Stimulated activated naive CD4-positive, alpha-beta T cell treated with Interleukin-2 at 50 U/mL for 16 hours (primary cell): ENCODE data around the gene ACO1.

Source experiments
- DNase-seq: peaks from one replicate; lab custom pipeline; 2025; lab: John Stamatoyannopoulos, UW

The ACO1 gene

DNA sequence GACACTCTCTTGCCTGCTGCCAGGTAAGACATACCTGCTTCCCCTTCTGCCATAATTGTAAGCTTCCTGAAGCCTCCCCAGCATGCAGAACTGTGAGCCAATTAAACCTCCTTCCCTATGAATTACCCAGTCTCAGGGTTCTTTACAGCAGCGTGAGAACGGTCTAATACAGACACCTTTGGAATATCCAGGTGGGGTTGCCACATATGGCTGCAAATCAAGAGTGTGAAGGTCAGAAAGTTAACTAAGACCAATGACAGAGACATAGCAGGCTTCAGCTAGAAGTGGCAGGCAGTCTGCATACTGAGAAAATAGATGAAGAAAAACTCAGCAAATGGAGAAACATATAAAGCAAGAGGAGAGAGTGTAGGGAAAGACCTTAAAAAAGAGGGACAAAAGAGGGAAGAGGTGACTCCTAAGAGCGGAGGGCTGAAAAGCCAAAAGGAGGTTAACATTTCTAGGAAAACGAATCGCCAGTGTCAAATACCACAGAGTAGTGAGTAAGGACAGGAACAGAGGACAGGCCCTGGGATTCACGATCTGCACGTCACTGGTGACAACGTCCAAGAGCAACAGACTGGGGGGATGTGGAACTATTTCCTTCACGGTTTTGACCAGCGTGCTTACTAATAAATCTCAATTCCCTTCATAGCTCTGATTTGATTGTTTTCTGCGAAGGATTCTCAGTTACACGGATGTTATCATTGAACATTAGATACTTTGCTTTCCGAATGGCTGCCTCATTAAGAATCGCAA lies 1.7 kb upstream of the ACO1 start:
- DNase-seq = no peak

DNA sequence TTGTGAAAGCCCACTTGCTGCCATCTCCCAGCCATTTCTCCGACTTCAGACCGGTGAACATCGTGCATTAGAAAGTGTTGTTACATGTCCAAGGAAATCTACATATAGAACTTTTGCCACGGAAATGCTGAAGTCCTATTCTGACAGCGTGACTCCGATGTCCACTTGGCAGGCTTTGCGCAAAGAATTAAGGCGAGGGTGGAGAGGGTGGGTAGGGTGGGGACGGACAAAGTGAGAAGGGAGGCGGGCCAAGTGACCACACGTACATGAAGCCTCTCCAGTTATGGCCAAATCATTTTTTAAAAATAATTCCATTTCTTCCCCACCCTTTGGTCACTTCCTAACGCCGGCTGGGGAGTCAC lies 460 bp upstream of the ACO1 start:
- DNase-seq = no peak

DNA sequence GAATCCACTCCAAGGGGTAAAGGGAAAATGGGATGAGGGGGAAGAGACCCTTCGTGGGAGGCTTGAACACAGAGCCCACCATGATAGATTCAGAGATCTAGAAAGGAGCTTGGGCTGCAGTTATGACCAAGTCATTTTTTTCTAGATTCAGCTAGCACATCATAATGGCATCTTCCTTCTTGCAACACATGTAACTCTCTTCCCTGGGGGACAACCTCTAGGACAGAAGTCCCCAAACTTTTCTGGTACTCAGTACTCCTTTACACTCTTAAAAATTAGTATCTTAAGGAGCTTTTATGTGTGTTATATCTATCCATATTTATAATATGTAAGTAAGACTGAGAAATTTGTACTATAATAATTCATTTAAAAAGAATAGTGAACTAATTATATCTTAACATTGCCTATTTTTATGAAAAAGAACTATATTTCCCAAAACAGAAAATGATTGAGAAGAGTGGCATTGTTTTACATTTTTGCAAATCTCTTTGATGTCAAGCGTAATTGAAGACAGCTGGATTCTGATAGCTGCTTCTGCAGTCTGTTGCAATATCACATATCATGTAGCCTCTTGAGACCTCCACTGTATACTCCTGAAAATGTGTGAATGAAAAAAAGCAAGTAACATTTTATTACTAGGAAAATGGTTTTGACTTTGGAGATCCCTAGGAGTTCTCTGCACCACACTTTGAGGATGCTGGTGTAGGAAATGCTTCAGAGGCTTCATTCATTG lies 875 bp downstream of the ACO1 start:
- no peak for DNase-seq

DNA sequence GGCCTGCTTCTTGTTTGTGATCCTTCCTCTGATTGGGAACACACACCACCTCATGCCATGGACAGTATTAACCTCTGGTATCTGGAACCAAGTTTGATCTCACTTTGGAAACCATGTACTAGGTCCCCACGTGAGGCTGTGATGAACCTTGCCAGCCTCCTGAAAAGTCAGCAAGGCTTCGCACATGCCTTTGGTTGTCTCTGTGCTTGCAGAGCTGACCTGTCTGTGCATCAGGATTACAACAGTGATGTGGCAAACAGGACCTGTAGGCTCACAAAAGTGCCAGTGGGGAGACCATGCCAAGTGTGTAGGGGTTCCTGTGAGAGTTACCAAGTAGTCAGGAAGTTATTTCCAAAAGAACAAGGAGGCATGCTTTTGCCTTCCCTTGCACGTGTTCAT lies 1.4 kb downstream of the ACO1 start:
- no peak for DNase-seq

DNA sequence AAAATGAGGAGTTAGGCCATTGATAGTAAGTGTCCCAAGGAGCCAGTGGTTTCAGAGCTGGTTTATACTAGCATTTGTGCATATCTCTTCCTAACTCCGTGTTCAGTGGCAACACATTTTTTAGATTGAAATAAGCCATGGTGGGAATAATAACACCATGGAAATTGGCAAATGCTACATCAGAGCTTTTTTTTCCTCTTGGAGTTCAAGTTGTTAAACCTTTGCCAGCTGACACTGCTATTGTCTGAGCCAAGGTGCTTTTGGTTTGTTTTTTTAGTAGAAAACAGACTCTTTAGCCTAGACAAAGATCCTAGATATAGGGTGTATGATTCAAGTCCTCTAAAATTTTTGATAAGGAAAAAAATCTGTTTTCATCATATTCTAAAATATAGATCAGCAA lies 2.8 kb downstream of the ACO1 start:
- DNase-seq = no peak

DNA sequence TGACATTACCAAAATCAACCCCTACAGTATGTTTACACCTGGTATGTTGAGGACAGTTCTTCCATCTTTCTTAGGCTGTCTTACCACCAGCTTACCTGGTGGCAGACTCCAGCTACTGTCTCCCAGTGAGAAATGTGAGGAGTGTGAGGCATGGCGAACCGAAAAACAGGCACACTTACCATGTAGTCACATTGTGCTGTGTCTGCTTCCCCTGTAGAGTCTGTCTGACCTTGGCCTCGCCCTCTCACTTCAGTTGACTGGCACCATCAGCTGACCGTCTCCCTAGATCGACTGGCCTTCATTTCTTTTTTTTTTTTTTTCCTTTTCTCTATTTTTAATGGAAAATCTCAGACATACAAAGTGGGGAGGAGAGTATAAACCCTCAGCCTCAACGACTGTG lies 4.9 kb downstream of the ACO1 start:
- no peak for DNase-seq

DNA sequence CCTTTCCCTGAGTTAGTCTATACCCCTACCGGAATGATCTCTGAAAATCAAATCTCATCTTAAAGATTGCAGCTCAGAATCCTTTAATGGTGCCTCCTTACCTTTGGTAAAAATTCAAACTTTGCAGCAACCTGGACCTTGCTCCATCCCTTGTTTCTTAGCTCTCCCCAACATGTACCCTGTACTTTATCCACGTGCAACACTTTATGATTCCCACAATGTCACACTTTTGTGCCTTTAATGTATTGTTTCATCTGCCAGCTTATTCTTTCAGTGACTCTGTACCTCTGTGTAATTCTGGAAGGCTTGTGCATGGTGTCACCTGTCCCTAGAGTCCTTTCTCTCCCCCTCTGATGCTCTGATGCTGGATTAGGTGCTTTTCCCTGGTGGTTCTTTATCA lies 9.5 kb downstream of the ACO1 start:
- DNase-seq = no peak

DNA sequence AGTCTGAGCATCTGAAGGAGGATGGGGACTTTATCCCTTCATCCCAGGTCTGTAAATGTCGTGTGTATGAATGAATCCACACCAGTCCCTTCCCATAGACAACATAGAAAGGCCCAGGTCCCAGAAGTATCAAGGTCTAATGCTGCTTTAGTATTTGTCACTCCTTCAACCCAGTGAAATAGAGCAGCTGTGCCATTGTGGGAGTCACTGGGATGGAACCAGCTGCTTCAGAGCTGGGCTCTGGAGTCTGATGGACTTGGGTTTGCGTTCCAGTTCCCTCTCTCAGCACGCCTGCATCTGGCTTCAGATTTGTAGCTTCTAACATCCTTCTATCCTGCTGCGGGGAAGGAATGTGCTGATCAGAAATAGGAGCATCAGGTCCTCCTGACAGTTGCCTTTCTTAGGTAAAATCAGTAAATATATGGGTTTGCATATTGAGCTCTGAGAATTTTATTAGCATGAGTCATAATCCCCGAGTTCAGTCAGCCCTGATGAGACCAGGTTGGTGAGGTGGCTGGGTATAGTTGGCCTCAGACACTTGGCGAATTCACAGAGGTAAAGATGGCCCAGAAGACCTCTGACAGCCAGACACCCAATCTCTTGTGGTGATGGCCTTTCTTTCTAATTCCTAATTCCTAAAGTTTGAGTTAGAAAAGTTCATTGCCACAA lies 10.1 kb downstream of the ACO1 start:
- no peak for DNase-seq

DNA sequence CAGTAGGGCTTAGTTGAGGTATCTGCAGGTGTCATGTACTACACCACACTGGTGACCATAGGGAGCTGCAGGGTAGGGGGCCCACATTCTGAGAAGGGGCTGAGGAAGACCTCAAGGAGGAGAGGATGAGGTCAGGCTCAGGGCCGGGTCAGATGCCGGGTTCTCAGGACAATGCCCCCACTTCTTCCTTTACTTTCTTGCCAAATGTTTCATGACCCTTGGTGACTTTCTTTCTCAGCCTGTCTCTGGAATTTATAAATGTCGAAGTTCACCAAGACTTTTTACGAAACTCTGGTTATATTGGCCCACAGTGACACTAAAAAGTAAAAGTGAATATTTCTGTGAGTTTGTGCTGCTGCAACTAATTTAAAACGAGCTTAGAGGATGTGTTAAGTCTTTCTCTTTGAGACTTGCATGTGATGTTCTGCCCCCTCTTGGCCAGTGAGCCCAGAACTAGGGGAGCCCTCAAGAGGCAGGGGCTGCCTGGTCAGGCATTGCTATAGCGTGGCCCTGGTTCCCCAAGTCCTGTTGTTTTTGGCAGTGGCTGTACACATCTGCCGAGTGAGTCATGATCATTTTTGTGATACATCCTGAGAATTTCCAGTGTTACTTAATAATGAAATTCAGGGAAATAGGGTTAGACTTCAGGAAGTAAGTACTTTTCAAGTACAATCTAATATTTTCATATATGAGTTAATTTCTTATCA lies 11.2 kb downstream of the ACO1 start:
- no peak for DNase-seq

DNA sequence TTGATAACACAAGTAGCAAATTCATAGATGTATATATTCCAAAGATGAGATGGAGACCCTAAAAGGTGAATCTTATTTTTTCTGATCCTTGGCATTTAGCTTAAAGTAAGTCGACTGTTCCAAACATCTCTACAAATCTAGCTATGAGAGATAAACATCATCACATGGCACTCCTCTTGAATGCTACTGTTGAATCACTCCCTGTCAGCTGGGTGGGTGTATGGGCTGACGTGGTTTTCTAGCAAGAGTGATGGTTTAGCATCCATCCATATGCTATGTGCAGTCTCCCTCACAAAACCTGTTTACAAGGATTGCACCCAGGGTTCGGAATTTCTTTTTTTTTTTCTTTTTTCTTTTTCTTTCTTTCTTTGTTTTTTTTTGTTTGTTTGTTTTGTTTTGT lies 13.8 kb downstream of the ACO1 start:
- DNase-seq = no peak

DNA sequence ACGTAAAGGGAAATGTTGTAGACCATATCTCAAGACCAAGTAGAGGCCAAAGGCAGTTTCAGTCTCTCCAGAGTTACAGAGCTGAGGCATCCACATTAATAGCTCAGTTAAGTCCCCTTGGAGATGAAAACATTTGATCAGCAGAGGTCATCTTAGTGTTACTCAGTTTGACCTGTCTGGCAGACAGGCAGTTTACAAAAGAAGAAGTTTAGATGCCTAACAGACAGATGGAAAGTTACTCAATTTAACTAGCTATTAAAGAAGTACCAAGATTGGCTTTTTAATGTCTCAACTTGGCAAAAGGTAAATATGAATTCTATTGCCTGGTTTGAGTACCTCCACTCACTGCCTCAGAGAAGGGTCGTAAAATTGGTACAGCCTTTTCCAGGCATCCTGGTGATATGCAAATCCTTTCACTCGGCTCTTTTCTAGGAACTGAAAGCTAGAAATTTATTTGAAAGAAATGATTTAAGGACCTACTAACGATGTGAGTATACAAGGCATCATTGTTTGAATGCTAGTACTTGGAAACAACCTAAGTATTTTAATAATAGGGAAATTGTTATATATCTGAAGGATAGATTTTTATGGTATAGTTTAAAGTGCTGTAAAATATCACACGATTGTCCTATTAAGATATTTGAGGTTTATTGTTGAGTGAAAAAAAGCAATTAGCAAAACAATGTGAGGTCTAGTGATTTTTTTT lies 14.8 kb downstream of the ACO1 start:
- no peak for DNase-seq

DNA sequence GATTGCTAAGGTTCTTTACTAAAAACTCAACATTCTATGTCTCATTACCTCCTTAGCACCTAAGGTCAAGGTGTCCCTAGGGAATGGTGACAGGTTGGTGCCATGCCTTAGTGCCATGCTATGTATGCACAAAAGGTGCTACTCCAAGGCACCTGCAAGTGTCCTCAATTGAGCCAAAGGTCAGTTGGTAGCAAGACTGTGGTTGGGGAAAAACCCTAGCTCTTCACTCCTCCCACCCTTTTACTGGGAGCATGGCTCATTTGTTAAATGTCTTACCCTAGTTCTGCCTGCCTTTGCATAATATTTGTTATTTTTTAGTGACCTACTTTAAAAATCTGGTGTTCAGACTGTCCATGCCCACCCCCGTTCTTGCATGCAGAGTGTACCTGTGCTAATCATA lies 17.0 kb downstream of the ACO1 start:
- no peak for DNase-seq

DNA sequence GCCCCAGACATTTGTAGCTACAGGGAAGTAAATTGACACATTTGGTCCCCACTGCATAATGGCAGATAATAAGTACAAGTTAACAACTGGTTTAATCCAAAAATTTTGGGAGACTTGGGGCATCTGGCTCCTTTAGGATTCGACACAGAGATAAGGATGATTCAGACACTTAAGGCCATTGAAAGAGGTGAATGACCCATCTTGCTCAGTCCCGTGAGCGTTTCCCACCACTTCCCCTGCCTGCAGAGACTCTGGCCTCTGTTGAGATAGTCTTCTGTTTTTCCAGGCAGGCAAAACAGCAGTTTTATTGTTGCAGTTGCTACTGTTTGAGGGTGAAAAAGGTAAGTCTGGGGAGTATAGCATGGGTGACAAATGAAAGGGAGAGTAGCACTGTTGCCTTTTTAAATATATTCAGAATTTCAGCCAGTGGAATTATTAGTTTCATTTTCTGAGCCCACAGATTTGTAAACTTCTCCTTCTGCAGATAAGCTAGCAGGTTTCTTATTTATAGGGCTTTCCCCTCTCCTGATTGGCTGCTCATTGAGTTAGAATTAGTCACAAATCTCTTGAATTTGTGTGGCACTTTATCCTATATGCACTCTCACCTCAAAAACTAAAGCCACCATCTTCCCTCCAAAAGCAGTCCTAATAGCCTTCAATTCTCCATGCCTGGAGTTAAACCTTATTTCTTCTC lies 19.3 kb downstream of the ACO1 start:
- no peak for DNase-seq

DNA sequence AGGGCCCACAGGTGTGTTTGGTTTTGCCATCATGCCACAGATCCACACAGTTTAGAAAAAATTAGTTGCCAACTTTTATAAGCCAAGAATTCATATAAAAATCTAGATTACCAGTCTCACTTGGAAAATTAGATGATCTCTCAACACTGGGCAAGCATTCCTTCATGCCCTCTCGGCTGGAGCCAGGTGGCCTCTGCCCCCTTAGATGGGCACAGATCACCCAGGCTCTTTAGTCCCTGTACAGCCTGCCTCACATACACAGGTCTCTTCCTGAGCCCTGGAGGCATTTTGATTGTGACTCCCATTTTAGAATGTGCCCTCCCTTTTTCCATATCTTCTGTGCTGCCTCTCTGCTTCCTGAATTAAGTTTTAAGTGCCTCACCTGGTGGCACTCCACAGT lies 20.0 kb downstream of the ACO1 start:
- DNase-seq = no peak

DNA sequence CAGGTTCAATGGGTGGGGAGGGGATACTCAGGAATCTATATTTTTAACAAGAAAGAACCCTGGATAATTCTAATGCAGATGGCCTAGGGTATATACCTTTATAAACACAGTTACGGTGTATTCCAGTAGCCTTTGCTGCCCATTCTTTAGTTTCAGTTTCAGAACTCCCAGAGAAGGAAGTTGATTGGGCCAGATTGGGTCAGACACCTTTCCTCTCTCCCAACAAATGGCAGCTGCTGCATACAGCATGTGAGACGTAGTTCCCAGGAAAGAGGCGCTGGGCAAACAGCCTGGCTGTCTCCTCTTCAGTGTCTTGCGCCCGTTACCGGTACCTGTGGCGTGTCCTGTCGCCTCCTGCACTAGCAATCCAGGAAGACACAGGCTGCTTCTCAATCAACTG lies 20.4 kb downstream of the ACO1 start:
- DNase-seq = no peak

DNA sequence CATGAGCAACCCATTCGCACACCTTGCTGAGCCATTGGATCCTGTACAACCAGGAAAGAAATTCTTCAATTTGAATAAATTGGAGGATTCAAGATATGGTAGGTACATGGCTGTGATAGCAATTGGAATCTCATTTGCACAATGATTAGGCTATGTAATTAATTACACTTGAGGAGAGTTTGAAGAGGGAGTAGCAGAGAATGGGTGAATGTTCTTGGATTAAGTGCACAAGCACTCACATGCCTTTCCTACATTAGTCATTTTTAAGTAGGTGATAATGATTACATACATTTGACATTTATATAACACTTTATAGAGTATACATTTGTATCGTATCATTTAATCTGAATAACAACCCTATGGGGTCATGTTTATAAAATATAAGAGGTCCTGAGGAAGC lies 21.1 kb downstream of the ACO1 start:
- DNase-seq = no peak

DNA sequence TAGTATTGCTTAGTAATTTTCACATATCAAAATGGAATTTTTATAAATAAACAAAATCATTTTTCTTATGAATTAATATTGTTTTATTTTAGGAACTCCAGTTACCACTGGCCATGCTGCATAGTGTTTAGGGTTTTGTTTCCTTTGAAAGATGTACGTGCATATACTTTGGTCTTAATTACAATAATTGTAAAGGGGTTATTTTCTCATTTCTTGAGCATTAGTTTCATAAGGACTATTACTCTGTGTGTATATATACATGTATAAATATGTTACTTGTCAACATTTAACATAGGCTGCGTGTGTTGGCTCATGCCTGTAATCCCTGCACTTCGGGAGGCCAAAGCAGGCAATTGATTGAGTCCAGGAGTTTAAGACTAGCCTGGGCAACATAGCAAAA lies 21.6 kb downstream of the ACO1 start:
- no peak for DNase-seq

DNA sequence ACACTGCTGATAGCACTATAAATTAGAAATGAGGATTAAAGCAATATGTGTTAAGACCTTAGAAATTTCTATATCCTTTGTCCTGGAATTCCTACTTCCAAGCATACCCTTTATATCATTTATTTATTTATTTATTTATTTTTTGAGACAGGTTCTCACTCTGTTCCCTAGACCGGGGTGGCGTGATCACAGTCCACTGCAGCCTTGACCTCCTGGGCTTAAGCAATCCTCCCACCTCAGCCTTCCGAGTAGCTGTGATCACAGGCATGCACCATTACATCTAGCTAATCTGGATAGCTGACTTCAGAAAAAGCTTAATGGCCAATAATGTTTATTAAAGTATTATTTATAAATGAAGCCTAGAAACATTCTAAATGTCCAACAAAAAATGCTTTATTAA lies 27.3 kb downstream of the ACO1 start:
- DNase-seq = no peak

DNA sequence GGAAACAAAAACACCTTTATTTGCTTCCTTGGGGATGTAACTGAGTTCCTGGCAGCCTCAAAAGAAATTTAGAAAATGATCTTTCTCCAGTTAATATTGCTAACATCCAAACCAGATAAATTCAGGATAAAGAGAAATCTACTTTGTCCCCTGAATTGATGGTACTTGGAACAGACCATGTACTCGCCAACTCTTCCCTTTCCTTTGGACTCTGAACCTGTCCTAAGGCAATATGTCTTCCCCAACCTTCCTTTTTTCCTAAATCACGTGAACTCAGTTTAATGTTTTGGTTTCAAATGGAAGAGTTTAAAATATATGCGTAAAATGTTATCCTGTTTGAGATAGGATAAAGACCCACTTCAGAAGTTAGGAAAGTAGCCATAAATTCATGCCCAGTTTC lies 28.0 kb downstream of the ACO1 start:
- no peak for DNase-seq

DNA sequence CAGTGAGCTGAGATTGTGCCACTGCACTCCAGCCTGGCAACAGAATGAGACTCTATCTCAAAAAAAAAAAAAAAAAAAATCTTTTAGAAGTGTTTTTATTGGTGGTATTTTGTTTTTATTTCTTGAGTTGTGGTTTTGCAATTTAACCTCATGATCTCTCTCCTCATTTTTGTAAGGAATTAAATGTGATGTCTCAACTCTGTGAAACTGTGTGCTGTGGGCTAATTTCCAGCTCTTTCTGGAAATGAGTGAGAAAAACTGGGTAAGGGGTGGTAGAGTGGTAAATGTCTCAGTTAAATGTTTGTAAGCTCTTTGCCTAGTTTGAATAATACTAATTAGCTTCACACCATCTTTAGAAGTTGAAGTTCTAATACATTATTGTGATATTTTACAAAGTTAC lies 29.0 kb downstream of the ACO1 start:
- no peak for DNase-seq

DNA sequence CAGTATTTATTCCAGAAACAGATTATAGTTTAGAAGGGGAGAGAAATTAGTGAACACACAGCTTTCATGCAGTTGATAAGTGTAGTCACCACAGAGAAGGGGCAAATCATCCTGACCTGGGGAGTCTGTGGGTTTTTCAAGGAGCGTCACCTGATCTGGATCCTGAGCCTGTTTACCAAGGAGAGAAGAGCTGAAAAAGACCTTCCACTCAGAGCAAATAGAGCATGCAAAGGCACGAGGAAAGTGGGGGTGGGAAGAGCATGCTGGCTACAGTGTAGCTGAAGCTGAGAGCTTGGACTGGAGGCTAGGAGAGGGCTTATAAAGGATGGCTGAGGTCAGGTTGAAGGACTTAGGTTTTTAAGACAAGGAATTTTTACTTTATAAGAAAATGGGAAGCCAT lies 30.4 kb downstream of the ACO1 start:
- no peak for DNase-seq

DNA sequence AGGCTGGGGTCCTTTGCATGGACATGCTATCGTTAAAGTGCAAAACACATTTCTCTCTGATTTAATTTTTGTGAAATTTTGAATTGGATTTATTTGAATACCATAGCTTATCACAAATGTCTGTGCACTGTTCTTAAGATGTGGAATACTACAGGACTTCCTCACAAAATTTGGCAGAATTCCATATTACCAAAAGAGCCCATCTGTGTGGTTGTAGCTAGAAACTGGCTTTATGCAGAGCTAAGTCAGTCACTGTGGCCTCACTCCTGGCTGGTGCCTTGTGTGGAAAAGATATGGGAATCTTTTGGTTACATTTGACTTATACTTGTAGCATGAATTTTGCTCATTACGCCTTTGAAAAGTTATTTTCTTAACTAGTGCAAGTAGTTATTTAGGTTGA lies 35.5 kb downstream of the ACO1 start:
- DNase-seq = no peak
